Esophagus muscularis mucosa (tissue), 3 donors: ENCODE data around the gene SLC10A1.

Source experiments
- CTCF ChIP-seq, 3 experiments: fragments of 200-600 bp in 2 of 3; fragments of 450-650 bp in 1 of 3; sonication (generic) in 2 of 3; IDR thresholded peaks; one replicate each; pipeline ENCODE4 v1.5.1; 2017 to 2019; ENCODE audit warnings: antibody characterized with exemption in 3 of 3, mild to moderate bottlenecking in 2 of 3, moderate library complexity in 1 of 3
- POLR2A ChIP-seq: fragments of 450-650 bp; IDR thresholded peaks from one replicate; pipeline ENCODE4 v1.6.1; 2017; ENCODE audit warnings: antibody characterized with exemption, moderate library complexity, mild to moderate bottlenecking, low read depth
- POLR2AphosphoS5 ChIP-seq, 2 donors: sonication (generic); formaldehyde crosslinking; IDR thresholded peaks; one replicate each; pipeline ENCODE4 v1.6.1; 2017; ENCODE audit warnings: antibody characterized with exemption in 2 of 2

- TF ChIP-seq CTCF (IDR thresholded peaks at IDR 0.05) (no peak), POLR2AphosphoS5 (IDR thresholded peaks at IDR 0.05) (no peak), POLR2A (no peak)
Measured at GRCh38 chr14:69828879-69829278, 31.8 kb upstream of the SLC10A1 start.
